ENCODE measurements around the gene ZNF532.

GRCh38 chr18:58862356-58862755 lies 2.3 kb upstream of the ZNF532 start:
- TF ChIP-seq POLR2A (IDR thresholded peaks at IDR 0.05): no peak
- TF ChIP-seq, protein P1, sequence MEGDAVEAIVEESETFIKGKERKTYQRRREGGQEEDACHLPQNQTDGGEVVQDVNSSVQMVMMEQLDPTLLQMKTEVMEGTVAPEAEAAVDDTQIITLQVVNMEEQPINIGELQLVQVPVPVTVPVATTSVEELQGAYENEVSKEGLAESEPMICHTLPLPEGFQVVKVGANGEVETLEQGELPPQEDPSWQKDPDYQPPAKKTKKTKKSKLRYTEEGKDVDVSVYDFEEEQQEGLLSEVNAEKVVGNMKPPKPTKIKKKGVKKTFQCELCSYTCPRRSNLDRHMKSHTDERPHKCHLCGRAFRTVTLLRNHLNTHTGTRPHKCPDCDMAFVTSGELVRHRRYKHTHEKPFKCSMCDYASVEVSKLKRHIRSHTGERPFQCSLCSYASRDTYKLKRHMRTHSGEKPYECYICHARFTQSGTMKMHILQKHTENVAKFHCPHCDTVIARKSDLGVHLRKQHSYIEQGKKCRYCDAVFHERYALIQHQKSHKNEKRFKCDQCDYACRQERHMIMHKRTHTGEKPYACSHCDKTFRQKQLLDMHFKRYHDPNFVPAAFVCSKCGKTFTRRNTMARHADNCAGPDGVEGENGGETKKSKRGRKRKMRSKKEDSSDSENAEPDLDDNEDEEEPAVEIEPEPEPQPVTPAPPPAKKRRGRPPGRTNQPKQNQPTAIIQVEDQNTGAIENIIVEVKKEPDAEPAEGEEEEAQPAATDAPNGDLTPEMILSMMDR (IDR thresholded peaks at IDR 0.05 in 4 of 5, conservative IDR thresholded peaks at IDR 0.05 in 1 of 5): no peak

Data from gastrocnemius medialis (tissue), 4 donors.